GM20000 (cell line): ENCODE results near the gene CDKL2.

Source experiments
- DNase-seq: peaks from one replicate; pipeline ENCODE4 v3.0.0; 2012; ENCODE audit warnings: low spot score
- TF ChIP-seq, protein P1 (sequence below): IDR thresholded peaks from 2 replicates; pipeline ENCODE4 v1.5.1; 2012; ENCODE audit warnings: mild to moderate bottlenecking, control low read depth; ENCODE audit errors: extremely low read depth, missing control alignments

CDKL2 gene

DNA sequence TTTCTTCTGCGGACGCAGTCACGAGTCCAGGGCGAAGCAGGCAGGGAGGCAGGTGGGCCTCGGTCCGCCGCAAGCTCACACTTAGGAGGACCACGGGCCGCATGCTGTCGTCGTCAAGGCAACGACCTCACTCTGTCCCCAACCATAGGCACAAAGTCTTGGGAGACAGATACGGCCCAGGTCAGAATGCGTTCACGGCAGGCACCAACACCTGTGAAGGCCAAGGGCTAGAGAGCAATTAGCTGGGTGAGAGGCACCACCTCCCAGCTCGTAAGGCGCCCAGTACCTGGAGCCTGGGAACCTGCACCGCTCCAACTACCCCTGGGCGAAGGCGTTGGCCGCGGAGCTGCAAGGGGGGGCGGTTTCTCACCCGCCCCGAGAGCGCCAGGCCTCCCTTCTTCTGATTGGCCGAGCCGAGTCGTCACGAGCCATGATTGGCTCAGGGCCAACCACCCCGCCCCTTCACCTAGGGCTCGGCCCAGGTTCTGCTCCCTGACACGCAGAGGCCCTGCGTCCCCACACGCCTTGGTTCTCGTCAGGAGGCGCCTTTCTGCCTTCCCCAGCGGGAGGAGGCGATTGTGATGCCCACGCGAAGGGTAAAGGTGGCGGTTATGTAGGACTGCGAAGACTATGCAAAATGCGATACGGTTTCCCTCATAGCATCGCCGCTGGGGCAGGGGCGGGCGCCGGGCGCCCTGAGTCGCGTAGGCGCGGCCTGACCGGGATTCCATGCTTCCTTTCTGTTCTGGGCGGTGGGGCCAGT is at the start of gene CDKL2:
CDKL2 (minus strand) TSS at position 355 of the 763 bp plus-strand sequence. CDS start 4,540 bp downstream, outside the sequence.
- TF ChIP-seq, protein P1, sequence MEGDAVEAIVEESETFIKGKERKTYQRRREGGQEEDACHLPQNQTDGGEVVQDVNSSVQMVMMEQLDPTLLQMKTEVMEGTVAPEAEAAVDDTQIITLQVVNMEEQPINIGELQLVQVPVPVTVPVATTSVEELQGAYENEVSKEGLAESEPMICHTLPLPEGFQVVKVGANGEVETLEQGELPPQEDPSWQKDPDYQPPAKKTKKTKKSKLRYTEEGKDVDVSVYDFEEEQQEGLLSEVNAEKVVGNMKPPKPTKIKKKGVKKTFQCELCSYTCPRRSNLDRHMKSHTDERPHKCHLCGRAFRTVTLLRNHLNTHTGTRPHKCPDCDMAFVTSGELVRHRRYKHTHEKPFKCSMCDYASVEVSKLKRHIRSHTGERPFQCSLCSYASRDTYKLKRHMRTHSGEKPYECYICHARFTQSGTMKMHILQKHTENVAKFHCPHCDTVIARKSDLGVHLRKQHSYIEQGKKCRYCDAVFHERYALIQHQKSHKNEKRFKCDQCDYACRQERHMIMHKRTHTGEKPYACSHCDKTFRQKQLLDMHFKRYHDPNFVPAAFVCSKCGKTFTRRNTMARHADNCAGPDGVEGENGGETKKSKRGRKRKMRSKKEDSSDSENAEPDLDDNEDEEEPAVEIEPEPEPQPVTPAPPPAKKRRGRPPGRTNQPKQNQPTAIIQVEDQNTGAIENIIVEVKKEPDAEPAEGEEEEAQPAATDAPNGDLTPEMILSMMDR: no peak
- DNase-seq: peak; percentile 89

GRCh38 chr4:75678965-75679364 is 48.6 kb upstream of the CDKL2 start:
- TF ChIP-seq, protein P1: no peak

GRCh38 chr4:75678473-75678872 is 48.1 kb upstream of the CDKL2 start:
- TF ChIP-seq, protein P1: no peak
- DNase-seq: no peak

More at GRCh38 chr4:75678965-75679364, 48.6 kb upstream of the CDKL2 start:
- DNase-seq: no peak

GRCh38 chr4:75675004-75675531 is 44.7 kb upstream of the CDKL2 start:
- DNase-seq: no peak
- TF ChIP-seq, protein P1: no peak

- DNase-seq: no peak
Observed at GRCh38 chr4:75673959-75674328, 43.6 kb upstream of the CDKL2 start.

GRCh38 chr4:75673027-75673958 is 43.0 kb upstream of the CDKL2 start, which contains the start of gene G3BP2:
Gene G3BP2 (minus strand): TSS chr4:75673411. CDS start chr4:75662025, 11,386 bp downstream.
- DNase-seq: peak; percentile 94
- TF ChIP-seq, protein P1: no peak

More at GRCh38 chr4:75673959-75674328, 43.6 kb upstream of the CDKL2 start:
- TF ChIP-seq, protein P1: no peak
